ENCODE data around the gene TMCC1. TPM values are rescaled to one million over a fixed set of nuclear protein-coding genes. Genes with fewer than 3 reads are reported as not detected.

TMCC1 gene
- total RNA-seq, 2 experiments from 2014 or later, result 33.3 to 33.8 TPM

- POLR2A ChIA-PET, result no interaction called here
- CTCF ChIA-PET, result no interaction called here
These were observed 157.4 kb downstream of the TMCC1 start for GRCh38 chr3:129736070-129736469.

GRCh38 chr3:129735638-129736037 is 157.9 kb downstream of the TMCC1 start:
- no peak overlapping the region for H3K4me3 ChIP-seq (ENCODE audit: low read length)
- H3K27me3 ChIP-seq (ENCODE audit: control insufficient read depth in 1 of 2, insufficient read depth in 2 of 2, low read length in 2 of 2), result no peaks in the 10 kb centered on the region
- Mint-ChIP-seq H3K4me3 (no peak overlapping the region), H3K27me3 (no peaks in the 10 kb centered on the region), H3K4me1 (ENCODE audit: low read depth) (peaks cover 6% of the 10 kb centered on the region), H3K36me3 (ENCODE audit: low read depth) (peaks cover 26% of the 10 kb centered on the region), H3K9me3 (no peaks in the 10 kb centered on the region), H3K27ac (no peak overlapping the region)
- ChIA-PET POLR2A (no interaction called here), CTCF (interaction anchor here (0.6 to 0.7 kb wide), 2 partner anchors 84 to 502 kb away, joined by 3 read pairs; no protein-coding TSS in a partner anchor)
- DNase-seq, result no peak
- H3K27ac ChIP-seq (ENCODE audit: low read depth in 1 of 2, low read length in 2 of 2), result no peak overlapping the region
- TF ChIP-seq CTCF (IDR thresholded peaks at IDR 0.05), result no peak
- no peaks in the 10 kb centered on the region for H3K36me3 ChIP-seq (ENCODE audit: insufficient read depth, low read length)
- ATAC-seq (ENCODE audit: poor library complexity), result no peak
- intact Hi-C loops (cut with DNase I, micrococcal nuclease), result no loop called here
- H3K9me3 ChIP-seq (ENCODE audit: control insufficient read depth in 1 of 2, insufficient read depth in 1 of 2, low read length in 2 of 2), result no peaks in the 10 kb centered on the region
- no peaks in the 10 kb centered on the region for H3K4me1 ChIP-seq (ENCODE audit: insufficient read depth, low read length)

More at GRCh38 chr3:129736070-129736469, 157.4 kb downstream of the TMCC1 start:
- Histone ChIP-seq H3K36me3 (ENCODE audit: insufficient read depth, low read length) (no peaks in the 10 kb centered on the region), H3K4me1 (ENCODE audit: insufficient read depth, low read length) (no peaks in the 10 kb centered on the region), H3K4me3 (ENCODE audit: low read length) (no peak overlapping the region), H3K27ac (ENCODE audit: low read depth in 1 of 2, low read length in 2 of 2) (no peak overlapping the region), H3K27me3 (ENCODE audit: control insufficient read depth in 1 of 2, insufficient read depth in 2 of 2, low read length in 2 of 2) (no peaks in the 10 kb centered on the region), H3K9me3 (ENCODE audit: control insufficient read depth in 1 of 2, insufficient read depth in 1 of 2, low read length in 2 of 2) (no peaks in the 10 kb centered on the region)
- Mint-ChIP-seq H3K4me1 (ENCODE audit: low read depth) (peaks cover 6% of the 10 kb centered on the region), H3K4me3 (no peak overlapping the region), H3K9me3 (no peaks in the 10 kb centered on the region), H3K27ac (no peak overlapping the region), H3K36me3 (ENCODE audit: low read depth) (peaks cover 26% of the 10 kb centered on the region), H3K27me3 (no peaks in the 10 kb centered on the region)
- TF ChIP-seq CTCF (IDR thresholded peaks at IDR 0.05), result no peak
- DNase-seq (no peak), ATAC-seq (ENCODE audit: poor library complexity) (no peak)
- intact Hi-C loops (cut with DNase I, micrococcal nuclease), result no loop called here

- H3K36me3 Mint-ChIP-seq (ENCODE audit: low read depth), result peaks cover 26% of the 10 kb centered on the region
- DNase-seq (no peak), ATAC-seq (ENCODE audit: poor library complexity) (no peak)
- no peak overlapping the region for H3K4me3 Mint-ChIP-seq
- ChIA-PET POLR2A (no interaction called here), CTCF (no interaction called here)
- Histone ChIP-seq H3K4me1 (ENCODE audit: insufficient read depth, low read length) (no peaks in the 10 kb centered on the region), H3K4me3 (ENCODE audit: low read length) (no peak overlapping the region), H3K36me3 (ENCODE audit: insufficient read depth, low read length) (no peaks in the 10 kb centered on the region), H3K27me3 (ENCODE audit: control insufficient read depth in 1 of 2, insufficient read depth in 2 of 2, low read length in 2 of 2) (no peaks in the 10 kb centered on the region), H3K27ac (ENCODE audit: low read depth in 1 of 2, low read length in 2 of 2) (no peak overlapping the region), H3K9me3 (ENCODE audit: control insufficient read depth in 1 of 2, insufficient read depth in 1 of 2, low read length in 2 of 2) (no peaks in the 10 kb centered on the region)
- H3K4me1 Mint-ChIP-seq (ENCODE audit: low read depth), result peaks cover 6% of the 10 kb centered on the region
- no peak for TF ChIP-seq CTCF (IDR thresholded peaks at IDR 0.05)
- no peak overlapping the region for H3K27ac Mint-ChIP-seq
- intact Hi-C loops (cut with DNase I, micrococcal nuclease), result no loop called here
- no peaks in the 10 kb centered on the region for H3K27me3 Mint-ChIP-seq
- no peaks in the 10 kb centered on the region for H3K9me3 Mint-ChIP-seq
These were observed 159.1 kb downstream of the TMCC1 start for GRCh38 chr3:129734449-129734848.
